HG02759 (cell line): ENCODE results near the gene QPCT.
"Not testable (repeated sequence)": the region's sequence is repeated elsewhere in the genome, so short reads cannot be mapped to it uniquely, and the experiment has no call there.

ENCODE experiments used
- ATAC-seq: cut with Tn5 transposase; IDR thresholded peaks from one replicate; pipeline ENCODE4 v1.9.1; 2021; ENCODE audit warnings: mild to moderate bottlenecking, moderate library complexity; ENCODE audit not compliant: unreplicated experiment

QPCT gene

DNA sequence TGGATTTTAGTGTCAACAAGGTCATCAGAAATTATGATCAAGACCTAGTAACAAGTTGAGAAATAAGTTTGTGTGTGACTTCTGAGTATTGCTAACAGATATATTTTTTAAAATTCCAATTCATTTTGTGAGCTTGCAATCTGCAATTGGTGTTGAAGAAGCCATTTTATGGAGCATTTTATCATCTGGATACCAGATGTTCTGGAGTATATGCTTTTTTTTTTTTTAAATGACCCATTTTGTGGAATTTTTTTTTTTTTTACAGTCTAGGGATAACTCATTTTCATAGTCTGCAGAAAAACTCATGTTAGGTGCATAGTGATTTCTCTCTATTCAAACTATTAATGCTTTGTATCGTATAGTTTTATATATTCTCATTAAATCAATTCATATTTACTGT, 12.6 kb downstream of the QPCT start:
- ATAC-seq: no peak

- no peak for ATAC-seq
These were observed 13.1 kb downstream of the QPCT start for GRCh38 chr2:37357530-37357929.

DNA sequence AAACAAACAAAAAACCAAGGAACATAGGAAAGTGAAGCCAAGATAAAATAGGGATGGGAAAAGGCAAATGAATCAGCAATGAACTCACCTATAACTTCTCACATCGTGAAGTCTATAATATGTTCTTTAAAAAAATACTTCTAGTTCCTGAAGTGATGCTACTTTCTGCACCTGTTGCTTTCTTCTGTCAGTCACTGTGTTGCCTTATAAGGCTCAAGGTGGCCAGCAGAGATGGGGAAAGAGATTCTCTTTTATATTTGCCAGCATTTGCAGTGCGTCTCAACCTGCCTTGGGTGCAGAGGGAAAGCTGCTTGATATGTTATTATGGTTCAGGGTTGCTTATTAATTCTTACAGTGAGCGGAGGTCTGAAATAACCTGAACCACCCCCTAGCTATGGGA, 14.0 kb downstream of the QPCT start:
- no peak for ATAC-seq

DNA sequence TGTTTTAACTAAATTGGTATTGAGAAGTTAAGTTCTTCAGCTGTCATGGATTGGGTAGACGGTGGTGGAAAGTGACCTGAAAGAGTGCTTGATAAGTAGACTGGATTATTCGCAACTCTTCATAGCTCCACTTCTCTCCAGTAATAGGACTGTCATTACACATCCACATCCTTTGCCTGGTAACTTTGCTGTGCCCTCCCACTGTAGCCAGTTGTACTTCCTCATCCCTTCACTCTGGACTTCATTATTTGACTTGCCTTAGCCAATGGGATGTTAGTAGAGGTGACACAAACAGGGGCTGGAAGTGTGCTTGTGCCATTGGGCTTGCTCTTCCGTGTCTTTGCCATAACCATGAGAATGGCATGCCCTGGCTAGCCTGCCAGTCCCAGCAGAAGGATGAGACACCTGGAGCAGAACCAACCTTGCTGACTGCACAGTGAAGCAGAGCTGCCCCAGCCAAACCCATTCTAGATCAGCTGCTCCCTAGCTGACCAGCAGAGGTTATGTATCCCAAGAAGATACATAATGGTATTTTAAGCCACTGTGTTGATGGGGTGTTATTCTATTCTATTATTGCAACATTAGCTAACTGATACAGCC, 16.9 kb downstream of the QPCT start:
- ATAC-seq: no peak

DNA sequence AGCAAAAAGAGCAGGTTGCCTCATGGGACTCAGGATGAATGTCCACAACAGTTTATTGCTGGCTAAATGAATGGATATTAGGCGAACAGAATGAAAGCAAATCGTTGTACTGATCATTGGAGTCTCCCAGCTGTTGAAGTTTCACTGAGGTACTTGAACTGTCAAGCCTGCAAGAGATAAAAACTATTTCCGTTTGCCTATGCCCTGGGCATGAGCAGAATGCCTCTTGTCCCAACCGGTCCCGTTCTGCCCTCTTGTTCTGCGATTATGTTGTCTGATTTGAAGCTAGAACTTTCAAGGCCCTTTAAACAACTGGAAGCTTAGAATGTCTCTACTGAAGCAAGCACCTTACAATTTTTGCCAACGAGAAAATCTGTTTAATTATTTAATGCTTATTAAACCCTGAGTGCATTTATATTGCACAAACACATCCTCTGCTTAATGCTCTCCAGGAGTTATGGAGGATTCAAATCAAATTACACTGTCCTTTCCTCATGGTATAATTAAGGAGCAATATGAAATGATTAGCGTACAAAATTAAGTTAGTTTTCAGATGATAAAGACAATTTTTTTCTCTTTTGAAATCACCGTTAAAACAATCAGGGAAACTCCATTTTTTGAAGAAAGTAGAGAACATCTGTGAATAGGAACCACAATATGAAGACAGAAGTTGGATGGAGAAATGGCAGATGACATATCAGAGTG, 17.7 kb downstream of the QPCT start:
- no peak for ATAC-seq

GRCh38 chr2:37364351-37364750, 19.9 kb downstream of the QPCT start:
- no peak for ATAC-seq

- ATAC-seq: peak; percentile 92
These were observed 21.2 kb downstream of the QPCT start for GRCh38 chr2:37365669-37366068.

- no peak for ATAC-seq
These were observed 22.3 kb downstream of the QPCT start for GRCh38 chr2:37366773-37367172.

GRCh38 chr2:37367310-37367709, 22.9 kb downstream of the QPCT start:
- ATAC-seq: no peak

DNA sequence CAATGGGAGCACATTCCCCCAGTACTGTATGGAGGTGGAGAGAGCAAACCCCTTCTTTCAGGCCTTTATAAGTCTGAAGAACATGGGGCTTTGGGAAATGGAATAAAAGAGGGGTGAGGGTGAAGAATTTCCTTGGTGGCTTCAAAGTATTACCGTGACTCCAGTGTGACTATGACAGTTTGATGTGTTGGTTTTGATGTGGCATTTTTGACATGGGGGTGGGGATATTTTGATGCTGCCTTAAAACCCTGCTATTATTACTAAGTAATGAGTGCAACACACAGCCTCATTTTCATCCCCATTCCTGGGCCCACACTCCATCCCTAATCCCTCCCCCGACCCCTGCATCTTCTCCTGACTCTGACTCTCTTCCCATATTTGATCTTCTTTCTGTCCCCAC, 23.6 kb downstream of the QPCT start:
- no peak for ATAC-seq

DNA sequence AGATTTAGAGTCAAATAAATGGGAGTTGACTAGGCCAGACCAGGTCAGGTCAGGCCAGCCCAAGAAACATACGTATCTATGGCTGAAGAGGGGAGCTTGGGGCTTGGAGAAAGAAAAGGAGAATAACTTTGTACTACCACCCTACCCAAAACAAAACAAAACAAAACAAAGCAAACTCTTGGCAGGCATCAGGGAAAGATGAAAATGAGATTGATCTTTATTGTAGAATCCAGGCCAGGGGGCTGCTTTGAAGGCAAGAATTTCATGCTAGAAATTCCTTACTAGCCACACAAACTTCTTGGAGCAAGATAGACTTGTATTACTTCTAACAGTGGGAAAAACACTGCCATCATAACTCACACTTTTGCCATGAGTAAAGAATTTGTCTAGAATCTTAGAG, 26.2 kb downstream of the QPCT start:
- no peak for ATAC-seq

DNA sequence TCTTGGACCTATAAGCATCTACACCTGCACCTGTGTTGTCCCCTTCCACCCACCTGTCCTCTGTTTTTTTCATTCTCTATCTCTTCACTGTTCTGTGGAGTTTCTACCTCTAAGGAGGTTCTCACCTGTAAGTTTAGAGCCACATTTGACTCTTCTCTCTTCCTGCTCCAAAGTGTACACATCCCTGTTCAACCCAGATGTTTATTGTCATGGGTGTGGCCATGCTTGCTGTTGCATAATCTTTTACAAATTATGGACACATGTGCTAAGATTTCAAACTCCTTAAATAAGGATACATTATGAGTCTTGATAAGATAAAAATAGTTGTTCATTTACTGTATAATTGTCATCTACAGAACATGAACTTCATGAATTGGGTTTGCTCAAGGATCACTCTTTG, 27.6 kb downstream of the QPCT start:
- no peak for ATAC-seq

DNA sequence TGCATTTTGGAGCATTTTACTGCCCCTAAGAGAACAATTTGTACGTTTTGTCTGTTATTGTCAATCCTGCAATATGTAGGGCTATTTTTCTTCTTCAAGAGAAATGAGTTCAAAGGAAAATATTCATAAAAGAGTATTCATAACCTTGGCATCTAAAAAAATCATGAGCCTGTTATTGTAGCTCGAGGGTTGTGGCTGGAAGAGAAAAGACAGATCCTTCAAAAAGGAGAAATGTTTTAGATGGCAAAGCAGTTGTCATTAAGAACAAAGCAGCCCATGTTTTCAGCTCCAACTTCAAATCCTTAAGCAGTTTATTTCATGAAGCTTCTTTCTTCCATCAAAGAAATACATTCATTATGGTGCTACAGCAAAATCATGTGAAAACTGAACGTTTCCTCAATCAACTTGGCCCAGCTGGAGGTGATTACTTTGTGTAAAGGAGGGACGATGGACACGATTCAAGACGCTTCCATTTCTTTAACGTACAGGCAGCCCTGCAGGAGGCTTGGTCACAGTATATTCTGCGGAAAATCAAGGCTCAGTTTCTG, 31.4 kb downstream of the QPCT start:
- peak; percentile 31 for ATAC-seq

DNA sequence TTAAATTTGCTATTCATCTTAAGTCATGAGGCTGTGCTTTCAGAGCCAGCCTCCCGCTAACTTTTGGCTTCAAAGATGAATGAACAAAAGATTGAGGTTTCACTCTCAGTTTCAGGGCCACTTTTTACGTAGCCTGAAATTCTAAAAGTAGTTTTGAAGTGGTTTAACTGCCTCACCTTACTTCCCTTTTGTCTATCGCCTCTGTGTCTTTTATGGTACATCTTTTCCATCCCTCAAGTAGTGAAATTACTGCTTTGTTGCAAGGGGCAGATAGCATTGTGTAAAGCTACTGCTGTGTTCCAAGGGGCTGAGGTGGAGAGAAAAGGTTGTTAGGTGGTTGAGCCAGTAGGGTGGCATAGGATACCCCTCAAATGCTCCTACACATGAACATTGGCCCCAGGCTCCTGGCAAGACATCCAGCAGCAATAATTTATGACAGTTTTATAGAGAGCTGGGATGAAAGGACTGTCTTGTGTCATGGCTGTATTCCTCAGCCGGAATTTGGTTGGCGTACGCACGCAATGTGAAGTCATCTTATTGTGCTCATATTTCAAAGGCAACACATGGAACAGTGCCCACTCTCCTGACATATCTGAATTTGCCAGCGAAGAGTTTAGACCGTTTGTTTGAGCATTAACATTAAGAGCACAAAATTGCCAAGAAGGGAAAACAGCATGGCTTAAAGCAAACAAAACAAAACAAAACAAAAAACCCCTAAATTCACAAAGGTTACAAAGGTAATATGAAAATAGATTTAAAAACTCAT, 32.2 kb downstream of the QPCT start:
- ATAC-seq: peak; percentile 91

DNA sequence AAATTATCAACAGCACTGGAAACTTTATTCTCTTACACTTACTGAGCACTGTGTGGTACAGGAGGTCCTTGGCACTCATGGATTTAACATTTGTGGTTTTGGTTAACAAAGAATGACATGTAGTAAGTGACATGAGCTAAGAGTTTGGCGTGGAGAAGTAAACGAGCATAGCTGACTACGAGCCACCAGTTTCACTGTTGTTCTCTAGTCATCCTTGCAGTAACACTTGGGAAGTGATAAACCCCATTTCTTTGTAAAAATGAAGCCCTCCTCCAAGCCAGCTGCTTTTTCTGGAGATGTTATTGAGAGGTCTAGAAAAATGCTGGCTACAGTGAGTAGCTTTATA, 32.7 kb downstream of the QPCT start:
- peak; percentile 35 for ATAC-seq

- no peak for ATAC-seq
These were observed 34.0 kb downstream of the QPCT start for GRCh38 chr2:37378411-37378810.

DNA sequence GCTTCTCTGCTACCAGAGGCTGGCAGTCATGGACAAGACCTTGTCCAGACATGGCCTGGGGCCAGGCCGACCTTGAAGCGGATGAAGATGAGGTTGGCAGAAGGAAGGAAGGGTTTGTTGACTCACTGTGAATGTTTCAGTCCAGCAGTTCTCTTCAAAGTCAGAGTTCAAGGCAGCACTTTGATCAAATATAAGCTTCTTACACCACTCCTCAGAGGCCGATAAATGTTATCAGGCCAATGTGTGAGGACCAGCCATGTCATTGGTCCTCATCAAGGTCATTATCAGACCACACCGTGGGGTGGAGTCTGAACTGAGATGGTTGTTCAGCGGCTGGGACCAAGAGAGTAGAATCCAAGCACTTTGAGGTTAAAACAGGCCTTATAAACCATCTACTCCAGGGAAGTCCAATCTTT, 35.5 kb downstream of the QPCT start:
- ATAC-seq: no peak

DNA sequence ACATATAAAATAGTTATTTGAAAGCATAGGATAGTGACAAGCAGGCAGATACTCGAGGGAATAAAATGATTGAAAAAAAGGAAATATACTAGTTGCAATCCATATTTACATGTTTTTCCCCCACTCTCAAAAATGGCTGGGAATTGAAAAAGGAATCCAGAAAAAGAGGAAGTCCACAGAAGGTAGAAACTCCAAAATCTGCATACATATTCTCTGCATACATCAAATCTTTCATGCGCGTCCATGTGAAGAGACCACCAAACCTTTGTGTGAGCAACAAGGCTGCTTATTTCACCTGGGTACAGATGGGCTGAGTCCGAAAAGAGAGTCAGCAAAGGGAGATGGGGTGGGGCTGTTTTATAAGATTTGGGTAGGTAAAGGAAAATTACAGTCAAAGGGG, 36.4 kb downstream of the QPCT start:
- ATAC-seq: not testable (repeated sequence)

- not testable (repeated sequence) for ATAC-seq
These were observed 39.8 kb downstream of the QPCT start for GRCh38 chr2:37384261-37384660.

- no peak for ATAC-seq
These were observed 42.9 kb downstream of the QPCT start for GRCh38 chr2:37387148-37387835.

- ATAC-seq: no peak
These were observed 43.6 kb downstream of the QPCT start for GRCh38 chr2:37388074-37388473.
